Activated CD4-positive, alpha-beta T cell treated with anti-CD3 and anti-CD28 coated beads, Interleukin-2, amount 50 U/mL, for 24 hours (primary cell): ENCODE measurements around the gene HSPBP1.

Experiments used
- DNase-seq, 2 donors: peaks; one replicate each; pipeline ENCODE4 v3.0.0-alpha.2; 2020; ENCODE audit warnings: low read depth in 1 of 2, low spot score in 1 of 2

HSPBP1 gene

GRCh38 chr19:55305491-55305890 is 25.6 kb upstream of the HSPBP1 start:
- peak; percentile 14 to 36 for DNase-seq

- DNase-seq, result no peak
These were observed 25.1 kb upstream of the HSPBP1 start for GRCh38 chr19:55304980-55305379.

GRCh38 chr19:55304279-55304978 is 24.5 kb upstream of the HSPBP1 start:
- no peak for DNase-seq

GRCh38 chr19:55303477-55303876 is 23.6 kb upstream of the HSPBP1 start:
- no peak for DNase-seq

- no peak for DNase-seq
These were observed 22.4 kb upstream of the HSPBP1 start for GRCh38 chr19:55302318-55302703.

- DNase-seq, result peak; percentile 94 to 98
These were observed 21.8 kb upstream of the HSPBP1 start for GRCh38 chr19:55301459-55302317.

GRCh38 chr19:55300886-55301458 is 21.1 kb upstream of the HSPBP1 start:
- no peak for DNase-seq

GRCh38 chr19:55299991-55300390 is 20.1 kb upstream of the HSPBP1 start:
- no peak for DNase-seq

GRCh38 chr19:55297267-55297666 is 17.4 kb upstream of the HSPBP1 start:
- DNase-seq, result no peak

GRCh38 chr19:55289117-55289796 is 9.3 kb upstream of the HSPBP1 start:
- no peak for DNase-seq

- DNase-seq, result no peak
These were observed 7.6 kb upstream of the HSPBP1 start for GRCh38 chr19:55287361-55288079.

GRCh38 chr19:55285229-55285890 is 5.5 kb upstream of the HSPBP1 start:
- DNase-seq, result no peak

- DNase-seq, result no peak
These were observed 4.6 kb upstream of the HSPBP1 start for GRCh38 chr19:55284405-55285058.

- DNase-seq, result no peak
These were observed 3.9 kb upstream of the HSPBP1 start, which contains the start of gene BRSK1 for GRCh38 chr19:55283548-55284377. BRSK1 (plus strand) TSS chr19:55283997; CDS start chr19:55284443, 446 bp downstream.

- no peak for DNase-seq
These were observed 570 bp downstream of the HSPBP1 start for GRCh38 chr19:55279340-55279739.

- no peak for DNase-seq
These were observed 1.3 kb downstream of the HSPBP1 start for GRCh38 chr19:55278391-55279135.

GRCh38 chr19:55277494-55277893 is 2.4 kb downstream of the HSPBP1 start:
- DNase-seq, result no peak
